ENCODE measurements around the gene OXCT2. TPM values are rescaled to one million over a fixed set of nuclear protein-coding genes. Genes with fewer than 3 reads are reported as not detected.
"Not testable (repeated sequence)": the region's sequence is repeated elsewhere in the genome, so short reads cannot be mapped to it uniquely, and the experiment has no call there.

The OXCT2 gene
- total and polyA plus RNA-seq, 2 experiments from 2014 or later = 0.69 to 3.5 TPM

DNA sequence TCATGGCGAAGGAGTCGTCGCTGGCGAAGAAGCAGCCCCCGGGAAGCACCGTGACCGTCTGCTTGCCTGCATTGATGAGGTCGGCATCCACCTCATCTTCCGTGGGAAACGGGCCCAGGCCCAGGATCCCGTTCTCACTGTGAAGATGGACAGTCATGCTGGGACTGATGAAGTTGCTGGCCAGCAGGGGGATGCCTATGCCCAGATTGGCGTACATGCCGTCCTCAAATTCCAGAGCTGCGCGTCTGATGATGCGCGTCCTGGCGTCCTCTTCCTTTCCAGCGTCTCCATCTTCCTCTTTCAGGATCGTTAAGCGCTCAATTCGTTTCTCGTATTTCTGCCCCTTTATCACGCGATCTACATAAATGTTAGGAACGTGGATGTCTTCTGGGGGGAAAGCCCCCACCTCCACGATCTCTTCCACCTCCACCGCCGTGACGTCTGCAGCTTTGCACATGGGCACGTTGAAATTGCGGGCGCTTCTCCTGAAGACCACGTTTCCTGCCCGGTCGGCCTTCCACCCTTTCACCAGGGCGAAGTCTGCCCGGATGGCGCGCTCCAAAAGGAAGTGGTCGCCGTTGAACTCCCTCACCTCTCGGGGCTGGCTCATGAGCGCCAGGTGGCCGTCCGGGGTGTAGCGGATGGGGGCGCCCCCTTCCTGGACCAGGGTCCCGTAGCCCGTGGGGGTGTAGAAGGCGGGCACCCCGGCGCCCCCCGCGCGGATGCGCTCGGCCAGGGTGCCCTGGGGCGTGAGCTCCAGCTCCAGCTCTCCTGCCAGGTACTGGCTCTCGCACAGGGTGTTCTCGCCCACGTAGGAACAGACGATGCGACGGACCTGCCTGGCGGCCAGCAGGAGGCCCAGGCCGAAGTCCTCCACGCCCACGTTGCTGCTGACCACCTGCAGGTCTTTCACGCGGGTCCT, 787 bp downstream of the OXCT2 start:
- H3K79me2 ChIP-seq (ENCODE audit: insufficient read depth); in situ Hi-C loops (cut with MboI); H3K9ac ChIP-seq; H4K20me1 ChIP-seq (ENCODE audit: insufficient read depth); H3F3A ChIP-seq (ENCODE audit: insufficient read depth); H3K27me3 ChIP-seq (replicated peaks; ENCODE audit: insufficient read depth); H3K4me1 ChIP-seq (ENCODE audit: insufficient read depth); H3K4me2 ChIP-seq (ENCODE audit: unreplicated experiment); H3K27ac ChIP-seq; H3K9me3 ChIP-seq (ENCODE audit: low read depth); H3K36me3 ChIP-seq (ENCODE audit: low read depth); H3K9me2 ChIP-seq (ENCODE audit: insufficient read depth); H3K4me3 ChIP-seq: not testable (repeated sequence)
- DNase-seq = peak; percentile 17
- H2AFZ ChIP-seq = peak overlapping the region; percentile 68; the same call in 1 of the 2 replicates
- WGBS, 2 experiments (ENCODE audit: low coverage in 1 of 2, low lambda C conversion rate in 2 of 2, missing lambda C conversion rate in 2 of 2) = 5 to 6% methylated on average over 12 to 24 of the region's 71 CpGs

DNA sequence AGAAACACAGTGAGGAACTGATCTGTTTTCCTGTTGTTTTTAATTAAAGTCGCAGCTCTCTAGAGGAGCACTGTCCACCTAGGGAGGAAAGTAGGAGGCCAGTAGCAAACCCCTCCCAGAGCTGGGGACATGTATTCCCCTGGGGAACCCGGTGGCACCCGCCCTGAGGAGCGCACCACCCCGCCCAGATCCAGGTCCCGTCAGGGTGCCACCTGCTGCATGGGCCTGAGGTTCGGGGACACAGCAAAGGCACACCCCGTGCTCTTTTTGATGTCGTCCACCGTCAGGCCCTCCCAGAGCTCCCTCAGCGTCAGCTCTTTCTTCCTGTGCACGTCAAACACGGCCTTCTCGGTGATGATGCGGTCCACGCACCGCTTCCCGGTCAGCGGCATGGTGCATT, 1.6 kb downstream of the OXCT2 start:
- H3K9me2 ChIP-seq (ENCODE audit: insufficient read depth); H3K9me3 ChIP-seq (ENCODE audit: low read depth); DNase-seq; H3K27ac ChIP-seq; H3K4me2 ChIP-seq (ENCODE audit: unreplicated experiment); H3K27me3 ChIP-seq (replicated peaks; ENCODE audit: insufficient read depth); H3K9ac ChIP-seq; H3K4me3 ChIP-seq; H2AFZ ChIP-seq; H3K4me1 ChIP-seq (ENCODE audit: insufficient read depth); H3F3A ChIP-seq (ENCODE audit: insufficient read depth); H4K20me1 ChIP-seq (ENCODE audit: insufficient read depth); in situ Hi-C loops (cut with MboI); H3K36me3 ChIP-seq (ENCODE audit: low read depth); H3K79me2 ChIP-seq (ENCODE audit: insufficient read depth): not testable (repeated sequence)
- WGBS, 2 experiments (ENCODE audit: low coverage in 1 of 2, low lambda C conversion rate in 2 of 2, missing lambda C conversion rate in 2 of 2) = 55 to 66% methylated on average over 12 to 18 of the region's 19 CpGs

DNA sequence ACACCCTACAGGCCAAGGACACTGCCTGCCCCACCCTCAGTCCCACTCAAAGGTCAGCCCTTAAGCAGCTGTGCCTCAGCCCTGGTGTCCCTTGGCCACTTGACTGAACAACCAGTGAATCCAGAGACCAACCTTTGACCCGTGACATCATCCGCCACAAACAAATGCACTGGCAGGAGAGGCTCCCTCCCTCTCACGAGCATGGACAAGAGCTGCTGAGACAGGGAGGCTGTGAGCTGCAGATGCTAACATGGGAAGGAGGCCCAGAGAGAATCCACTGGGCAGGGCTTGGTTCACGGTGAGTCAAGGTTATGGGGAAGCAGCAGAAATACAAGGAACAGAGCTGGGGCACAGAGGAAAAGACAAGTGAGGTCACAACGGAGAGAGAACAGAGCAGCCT, 4.7 kb downstream of the OXCT2 start:
- H4K20me1 ChIP-seq (ENCODE audit: insufficient read depth); H3K27me3 ChIP-seq (replicated peaks; ENCODE audit: insufficient read depth); in situ Hi-C loops (cut with MboI); H3K36me3 ChIP-seq (ENCODE audit: low read depth); H3K9ac ChIP-seq; H3K27ac ChIP-seq; H3K9me2 ChIP-seq (ENCODE audit: insufficient read depth); H3K9me3 ChIP-seq (ENCODE audit: low read depth); DNase-seq; H3K4me1 ChIP-seq (ENCODE audit: insufficient read depth); H3F3A ChIP-seq (ENCODE audit: insufficient read depth); H2AFZ ChIP-seq; H3K4me3 ChIP-seq; H3K79me2 ChIP-seq (ENCODE audit: insufficient read depth); H3K4me2 ChIP-seq (ENCODE audit: unreplicated experiment): not testable (repeated sequence)
- 30 to 40% methylated on average over 2 to 3 of the region's 5 CpGs for WGBS, 2 experiments (ENCODE audit: low coverage in 1 of 2, low lambda C conversion rate in 2 of 2, missing lambda C conversion rate in 2 of 2)

DNA sequence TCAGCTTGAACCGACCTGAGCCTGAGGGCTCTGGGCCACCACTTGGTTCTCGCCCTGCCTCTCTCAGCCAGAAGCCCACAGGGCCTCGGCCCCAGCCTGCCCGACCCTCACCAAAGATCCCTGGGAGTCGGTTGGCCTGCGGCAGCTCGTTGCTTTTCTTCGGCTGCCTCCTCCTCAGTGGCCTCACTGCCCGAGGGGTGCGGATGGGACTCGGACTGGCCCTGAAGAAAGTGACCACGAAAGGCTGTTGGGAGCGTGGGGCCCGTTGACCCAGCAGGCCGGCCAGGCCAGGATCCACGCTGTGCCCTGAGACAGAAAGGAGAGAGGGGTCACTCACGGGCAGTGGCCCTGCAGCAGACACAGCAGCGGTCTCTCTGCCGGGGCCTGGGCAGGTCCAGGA, 6.6 kb downstream of the OXCT2 start:
- in situ Hi-C loops (cut with MboI) = not testable (repeated sequence)

DNA sequence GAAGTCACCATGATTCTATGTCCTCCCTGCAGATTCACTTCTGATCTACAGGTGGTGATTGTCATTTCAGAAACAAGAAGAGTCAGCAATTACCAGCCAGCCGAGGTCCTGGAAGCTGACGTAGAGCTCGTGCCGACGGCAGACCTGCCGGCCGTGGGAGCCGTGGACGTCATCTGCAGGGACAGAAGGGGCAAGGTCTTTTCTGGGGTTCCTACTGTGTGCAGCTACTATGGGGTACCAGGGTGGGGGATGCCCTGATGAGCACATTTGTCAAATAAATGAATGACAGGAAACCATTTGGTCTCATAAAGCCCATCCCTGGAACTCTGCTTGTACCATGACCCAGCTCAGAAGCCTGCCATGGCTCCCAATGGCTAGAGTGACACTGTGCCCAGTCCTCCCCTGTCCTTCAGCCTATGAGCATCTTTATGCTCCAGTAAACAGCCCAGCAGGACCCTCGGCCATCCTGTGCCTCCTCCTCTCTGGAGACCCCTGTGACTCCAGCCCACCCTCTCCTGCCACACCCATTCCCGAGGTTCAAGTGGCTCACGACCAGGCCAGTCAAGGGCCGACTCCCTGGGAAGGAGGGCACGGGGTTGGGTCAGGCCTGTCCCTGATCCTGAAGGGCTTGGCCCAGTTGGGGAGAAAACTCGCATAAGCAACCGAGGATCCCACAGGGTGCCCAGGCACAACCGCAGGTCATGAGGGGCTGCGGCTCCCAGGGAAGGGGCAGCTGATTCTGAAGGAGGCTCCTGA, 7.4 kb downstream of the OXCT2 start:
- H3K27ac ChIP-seq; H3K9me2 ChIP-seq (ENCODE audit: insufficient read depth); H2AFZ ChIP-seq; DNase-seq; H3K36me3 ChIP-seq (ENCODE audit: low read depth); in situ Hi-C loops (cut with MboI); H3K4me2 ChIP-seq (ENCODE audit: unreplicated experiment); H3K4me3 ChIP-seq; H4K20me1 ChIP-seq (ENCODE audit: insufficient read depth); H3K27me3 ChIP-seq (replicated peaks; ENCODE audit: insufficient read depth); H3K79me2 ChIP-seq (ENCODE audit: insufficient read depth); H3K9me3 ChIP-seq (ENCODE audit: low read depth); H3K4me1 ChIP-seq (ENCODE audit: insufficient read depth); H3K9ac ChIP-seq; H3F3A ChIP-seq (ENCODE audit: insufficient read depth): not testable (repeated sequence)
- 79 to 81% methylated on average over 15 to 18 of the region's 18 CpGs for WGBS, 2 experiments (ENCODE audit: low coverage in 1 of 2, low lambda C conversion rate in 2 of 2, missing lambda C conversion rate in 2 of 2)

More for the DNA sequence above, 6.6 kb downstream of the OXCT2 start:
- 82 to 88% methylated on average over 4 to 16 of the region's 19 CpGs for WGBS, 2 experiments (ENCODE audit: low coverage in 1 of 2, low lambda C conversion rate in 2 of 2, missing lambda C conversion rate in 2 of 2)
- not testable (repeated sequence) for H3K9me3 ChIP-seq (ENCODE audit: low read depth); H3K9ac ChIP-seq; H2AFZ ChIP-seq; H3K27me3 ChIP-seq (replicated peaks; ENCODE audit: insufficient read depth); H3F3A ChIP-seq (ENCODE audit: insufficient read depth); H3K4me3 ChIP-seq; H3K36me3 ChIP-seq (ENCODE audit: low read depth); DNase-seq; H3K4me2 ChIP-seq (ENCODE audit: unreplicated experiment); H3K9me2 ChIP-seq (ENCODE audit: insufficient read depth); H4K20me1 ChIP-seq (ENCODE audit: insufficient read depth); H3K27ac ChIP-seq; H3K4me1 ChIP-seq (ENCODE audit: insufficient read depth); H3K79me2 ChIP-seq (ENCODE audit: insufficient read depth)
